ENCODE measurements around the gene RAB35.

RAB35 gene

GRCh38 chr12:120081641-120082040 lies 34.9 kb downstream of the RAB35 start:
- DNase-seq, result no peak

- DNase-seq, result no peak
These were observed 36.8 kb downstream of the RAB35 start for GRCh38 chr12:120079411-120080400.

- no peak for DNase-seq
These were observed 37.7 kb downstream of the RAB35 start for GRCh38 chr12:120078868-120079267.

- no peak for DNase-seq
These were observed 39.3 kb downstream of the RAB35 start for GRCh38 chr12:120077260-120077659.

- DNase-seq, result no peak
These were observed 39.9 kb downstream of the RAB35 start for GRCh38 chr12:120076651-120077050.

- DNase-seq, result no peak
These were observed 41.4 kb downstream of the RAB35 start for GRCh38 chr12:120075034-120075616.

- no peak for DNase-seq
These were observed 43.9 kb downstream of the RAB35 start for GRCh38 chr12:120072472-120073249.

- no peak for DNase-seq
These were observed 45.0 kb downstream of the RAB35 start for GRCh38 chr12:120071493-120072020.

- no peak for DNase-seq
These were observed 47.3 kb downstream of the RAB35 start for GRCh38 chr12:120069278-120069677.

- DNase-seq, result no peak
These were observed 48.7 kb downstream of the RAB35 start for GRCh38 chr12:120067901-120068300.

- no peak for DNase-seq
These were observed 49.3 kb downstream of the RAB35 start for GRCh38 chr12:120067084-120067869.

- DNase-seq, result no peak
These were observed 50.2 kb downstream of the RAB35 start for GRCh38 chr12:120066341-120066740.

GRCh38 chr12:120065472-120065871 lies 51.1 kb downstream of the RAB35 start:
- no peak for DNase-seq

GRCh38 chr12:120064054-120064940 lies 52.3 kb downstream of the RAB35 start:
- no peak for DNase-seq

- DNase-seq, result no peak
These were observed 53.5 kb downstream of the RAB35 start for GRCh38 chr12:120062976-120063579.

- DNase-seq, result no peak
These were observed 54.9 kb downstream of the RAB35 start for GRCh38 chr12:120061575-120062214.

- no peak for DNase-seq
These were observed 55.8 kb downstream of the RAB35 start for GRCh38 chr12:120060717-120061116.

GRCh38 chr12:120060196-120060595 lies 56.4 kb downstream of the RAB35 start:
- no peak for DNase-seq

- DNase-seq, result no peak
These were observed 59.8 kb downstream of the RAB35 start for GRCh38 chr12:120056739-120057138.

All from GOT3 (cell line).